ENCODE measurements around the gene THAP12. TPM values are rescaled to one million over a fixed set of nuclear protein-coding genes. Genes with fewer than 3 reads are reported as not detected.

The THAP12 gene
- total and polyA plus RNA-seq, 2 experiments from 2014 or later: 20.1 to 36.0 TPM

GRCh38 chr11:76329983-76330382 lies 50.9 kb downstream of the THAP12 start:
- Mint-ChIP-seq H3K27me3 (ENCODE audit: insufficient read depth, low read depth, poor library complexity) (peaks cover 2% of the 10 kb centered on the region), H3K9me3 (peaks cover 21% of the 10 kb centered on the region), H3K4me3 (no peak overlapping the region), H3K27ac (no peak overlapping the region), H3K36me3 (ENCODE audit: low read depth) (peaks cover 13% of the 10 kb centered on the region), H3K4me1 (peaks cover 7% of the 10 kb centered on the region)
- Histone ChIP-seq H3F3A (replicated peaks; ENCODE audit: low read depth) (no peaks in the 10 kb centered on the region), H3K27me3 (ENCODE audit: insufficient read depth) (no peaks in the 10 kb centered on the region), H3K79me2 (replicated peaks; ENCODE audit: insufficient read depth) (no peaks in the 10 kb centered on the region), H4K20me1 (replicated peaks; ENCODE audit: insufficient read depth) (no peaks in the 10 kb centered on the region), H3K27ac (ENCODE audit: low read depth) (no peak overlapping the region), H3K4me2 (no peak overlapping the region), H3K9me2 (ENCODE audit: insufficient read depth) (no peaks in the 10 kb centered on the region), H3K4me1 (ENCODE audit: insufficient read depth) (0 out of 2 replicates have a peak, but pooled peaks cover 7% of the 10 kb centered on the region), H3K36me3 (ENCODE audit: insufficient read depth) (no peaks in the 10 kb centered on the region), H3K4me3 (no peak overlapping the region), H2AFZ (peak overlapping the region; percentile 43; the same call in 1 of the 2 replicates)
- peak; percentile 90 for ATAC-seq
- no peak for DNase-seq (ENCODE audit: low spot score)
- TF ChIP-seq ZNF462 (CRISPR knock-in tag; IDR thresholded peaks at IDR 0.05): no peak
- no peak for TF ChIP-seq ZNF331 (CRISPR knock-in tag; IDR thresholded peaks at IDR 0.05; ENCODE audit: low read depth)
- no peak for TF ChIP-seq JUNB (IDR thresholded peaks at IDR 0.05; ENCODE audit: unreplicated experiment)
- no peak for TF ChIP-seq NANOG (IDR thresholded peaks at IDR 0.05; ENCODE audit: borderline replicate concordance)
- TF ChIP-seq EZH2 (IDR thresholded peaks at IDR 0.05; ENCODE audit: low read depth, unreplicated experiment): no peak

- Histone ChIP-seq H3K36me3 (ENCODE audit: insufficient read depth) (no peaks in the 10 kb centered on the region), H3F3A (replicated peaks; ENCODE audit: low read depth) (no peaks in the 10 kb centered on the region), H4K20me1 (replicated peaks; ENCODE audit: insufficient read depth) (no peaks in the 10 kb centered on the region), H3K9me2 (ENCODE audit: insufficient read depth) (no peaks in the 10 kb centered on the region), H3K4me2 (no peak overlapping the region), H3K27ac (ENCODE audit: low read depth) (no peak overlapping the region), H3K4me3 (no peak overlapping the region), H3K4me1 (ENCODE audit: insufficient read depth) (0 out of 2 replicates have a peak, but pooled peaks cover 7% of the 10 kb centered on the region), H3K27me3 (ENCODE audit: insufficient read depth) (peaks cover 5% of the 10 kb centered on the region; the same call in 1 of the 2 replicates), H3K79me2 (replicated peaks; ENCODE audit: insufficient read depth) (no peaks in the 10 kb centered on the region), H2AFZ (no peak overlapping the region; the same call in 1 of the 2 replicates)
- DNase-seq (ENCODE audit: low spot score): peak; percentile 67
- H3K27me3 Mint-ChIP-seq (ENCODE audit: insufficient read depth, low read depth, poor library complexity): peaks cover 2% of the 10 kb centered on the region
- no peak overlapping the region for H3K27ac Mint-ChIP-seq
- H3K4me3 Mint-ChIP-seq: no peak overlapping the region
- peak; percentile 66 for ATAC-seq
- H3K9me3 Mint-ChIP-seq: peaks cover 13% of the 10 kb centered on the region
- peaks cover 7% of the 10 kb centered on the region for H3K4me1 Mint-ChIP-seq
- peaks cover 5% of the 10 kb centered on the region for H3K36me3 Mint-ChIP-seq (ENCODE audit: low read depth)
- TF ChIP-seq STAT1 (IDR thresholded peaks at IDR 0.05; ENCODE audit: unreplicated experiment) (no peak), NANOG (IDR thresholded peaks at IDR 0.05; ENCODE audit: borderline replicate concordance) (no peak), ZNF114 (CRISPR knock-in tag; IDR thresholded peaks at IDR 0.05) (no peak), JUNB (IDR thresholded peaks at IDR 0.05; ENCODE audit: unreplicated experiment) (no peak), CTCF (conservative IDR thresholded peaks at IDR 0.05; ENCODE audit: low read depth in 2 of 2) (no peak), ETS1 (IDR thresholded peaks at IDR 0.05) (no peak)
Measured at GRCh38 chr11:76329084-76329648, 51.8 kb downstream of the THAP12 start.
